AG09319 (cell line): ENCODE data around the gene PDK2.
A peak's percentile ranks its signal among the peaks of the same experiment; 100 is the strongest.
"Not testable (repeated sequence)": the region's sequence is repeated elsewhere in the genome, so short reads cannot be mapped to it uniquely, and the experiment has no call there.

Experiments
- DNase-seq: peaks from one replicate; pipeline ENCODE4 v3.0.0-alpha.2; 2010; ENCODE audit warnings: low read depth; ENCODE audit errors: extremely low read depth
- TF ChIP-seq, protein P1 (sequence below): IDR thresholded peaks from 2 replicates; pipeline ENCODE4 v1.5.1; 2011; ENCODE audit warnings: low read depth, mild to moderate bottlenecking, inconsistent platforms, low read length, moderate library complexity

Gene PDK2

DNA sequence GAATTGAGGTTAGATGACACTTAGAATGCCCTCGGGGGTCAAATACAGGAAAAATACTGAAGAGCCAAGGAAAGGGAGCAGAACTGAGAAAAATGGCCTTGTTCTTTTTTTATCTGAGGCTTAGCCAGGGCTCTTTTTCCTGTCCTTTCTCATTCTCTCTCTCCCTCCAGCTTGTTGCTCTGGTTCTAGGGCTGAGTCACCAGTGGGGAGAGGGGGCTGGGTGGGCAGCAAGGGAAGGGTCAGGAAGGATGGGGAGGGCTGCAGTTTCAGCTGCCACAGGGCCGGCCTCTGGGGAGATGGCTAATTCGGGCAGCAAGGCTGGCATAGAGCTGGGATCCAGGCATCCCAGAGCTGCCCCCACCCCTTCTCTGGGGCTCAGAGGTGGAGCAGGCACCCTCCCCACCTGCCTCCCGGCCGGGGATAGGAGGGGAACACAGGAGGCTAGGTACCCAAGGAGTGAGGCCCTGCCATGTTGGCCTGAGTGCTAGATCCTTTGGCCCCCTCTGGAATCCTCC is 35.3 kb upstream of the PDK2 start:
- DNase-seq, result no peak
- TF ChIP-seq, protein P1, sequence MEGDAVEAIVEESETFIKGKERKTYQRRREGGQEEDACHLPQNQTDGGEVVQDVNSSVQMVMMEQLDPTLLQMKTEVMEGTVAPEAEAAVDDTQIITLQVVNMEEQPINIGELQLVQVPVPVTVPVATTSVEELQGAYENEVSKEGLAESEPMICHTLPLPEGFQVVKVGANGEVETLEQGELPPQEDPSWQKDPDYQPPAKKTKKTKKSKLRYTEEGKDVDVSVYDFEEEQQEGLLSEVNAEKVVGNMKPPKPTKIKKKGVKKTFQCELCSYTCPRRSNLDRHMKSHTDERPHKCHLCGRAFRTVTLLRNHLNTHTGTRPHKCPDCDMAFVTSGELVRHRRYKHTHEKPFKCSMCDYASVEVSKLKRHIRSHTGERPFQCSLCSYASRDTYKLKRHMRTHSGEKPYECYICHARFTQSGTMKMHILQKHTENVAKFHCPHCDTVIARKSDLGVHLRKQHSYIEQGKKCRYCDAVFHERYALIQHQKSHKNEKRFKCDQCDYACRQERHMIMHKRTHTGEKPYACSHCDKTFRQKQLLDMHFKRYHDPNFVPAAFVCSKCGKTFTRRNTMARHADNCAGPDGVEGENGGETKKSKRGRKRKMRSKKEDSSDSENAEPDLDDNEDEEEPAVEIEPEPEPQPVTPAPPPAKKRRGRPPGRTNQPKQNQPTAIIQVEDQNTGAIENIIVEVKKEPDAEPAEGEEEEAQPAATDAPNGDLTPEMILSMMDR, result no peak

DNA sequence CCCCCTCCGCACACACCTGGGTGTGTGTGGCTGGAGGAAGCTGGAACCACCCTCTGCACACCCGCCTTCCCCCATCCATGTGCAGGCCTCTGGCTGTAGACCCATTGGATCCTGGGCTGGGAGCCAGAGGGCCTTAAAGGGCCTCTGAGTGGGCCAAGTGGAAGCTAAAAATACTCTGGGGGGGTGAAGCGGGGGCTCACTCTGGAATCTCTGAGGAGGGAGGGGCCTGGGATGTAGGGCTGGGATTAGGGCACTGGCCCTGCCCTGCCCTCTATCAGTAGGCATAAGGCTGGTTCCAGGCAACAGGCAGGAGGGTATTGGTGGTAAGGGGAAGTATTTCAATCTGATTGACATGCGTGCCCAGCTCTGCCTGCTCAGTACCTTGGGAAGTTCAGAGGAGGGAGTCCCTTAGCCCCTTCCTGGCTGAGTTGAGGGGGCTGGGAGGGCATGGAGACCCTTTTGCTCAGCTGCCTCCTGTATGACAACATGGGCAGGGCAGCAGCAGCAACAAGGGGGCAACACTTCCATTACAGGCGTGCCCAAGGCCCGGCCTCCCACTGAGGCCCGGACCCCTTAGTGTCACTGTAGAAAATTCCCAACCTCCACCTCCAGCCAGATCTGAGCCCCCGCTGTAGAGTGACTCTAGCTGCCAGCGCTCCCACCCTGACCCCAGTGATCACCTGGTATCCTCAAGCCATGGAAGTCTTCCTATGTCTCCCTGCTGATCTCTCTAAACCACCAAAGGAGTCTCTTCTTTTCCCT is 34.0 kb upstream of the PDK2 start:
- TF ChIP-seq, protein P1, result no peak

DNA sequence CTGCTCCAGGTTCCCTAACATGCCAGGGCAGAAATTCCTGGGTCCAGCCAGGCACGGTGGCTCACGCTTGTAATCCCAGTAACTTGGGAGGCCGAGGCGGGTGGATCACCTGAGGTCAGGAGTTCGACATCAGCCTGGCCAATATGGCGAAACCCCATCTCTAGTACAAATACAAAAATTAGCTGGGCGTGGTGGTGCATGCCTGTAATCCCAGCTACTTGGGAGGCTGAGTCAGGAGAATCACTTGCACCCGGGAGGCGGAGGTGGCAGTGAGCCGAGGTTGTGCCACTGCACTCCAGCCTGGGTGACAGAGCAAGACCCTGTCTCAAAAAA is 33.5 kb upstream of the PDK2 start:
- not testable (repeated sequence) for DNase-seq

More for the DNA sequence above, 34.0 kb upstream of the PDK2 start:
- no peak for DNase-seq

DNA sequence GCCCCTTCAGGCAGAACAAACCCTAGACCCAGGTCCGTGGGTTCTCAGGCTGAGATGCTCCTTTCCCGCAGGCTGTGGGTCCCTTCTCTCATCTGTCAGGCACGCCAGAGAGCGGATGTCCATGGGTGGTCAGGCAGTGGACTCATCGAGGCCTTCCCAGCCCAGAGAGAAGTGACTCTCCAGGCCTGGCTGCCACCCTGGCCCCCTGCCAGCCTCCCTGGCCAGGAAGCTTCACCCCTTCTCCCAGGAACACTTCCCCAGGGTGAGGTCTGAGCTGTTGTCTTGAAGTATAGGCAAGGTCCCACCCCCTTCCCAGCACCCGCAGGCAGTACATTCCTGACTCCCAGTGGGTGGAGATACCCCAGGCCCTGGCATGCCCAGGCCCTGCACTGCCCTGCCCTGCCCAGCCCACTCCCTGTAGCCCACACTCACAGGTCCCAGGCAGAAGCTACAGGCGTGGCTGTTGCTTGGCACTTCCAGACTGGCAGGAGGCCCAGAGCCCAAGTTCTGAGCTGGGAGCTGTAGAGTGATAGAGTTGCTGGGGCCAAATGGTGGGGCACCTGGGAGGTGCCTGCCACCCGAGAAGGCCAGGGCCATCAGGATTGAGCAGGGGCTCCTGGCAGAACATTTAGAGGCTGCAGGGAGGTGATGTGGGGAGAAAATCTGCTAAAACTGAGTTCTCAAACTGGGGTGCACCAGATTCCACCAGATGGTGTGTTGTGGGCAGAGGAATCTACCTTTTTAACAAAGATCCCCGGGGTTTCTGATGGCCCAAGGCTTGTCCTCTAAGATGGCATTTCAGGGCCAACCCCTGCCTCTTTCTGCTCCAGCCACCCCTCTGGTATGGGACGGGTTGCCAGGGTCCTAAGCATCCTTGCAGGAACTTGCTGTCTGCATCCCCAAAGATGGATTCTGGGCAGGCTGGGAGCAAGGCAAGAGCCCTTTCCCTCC is 32.6 kb upstream of the PDK2 start:
- TF ChIP-seq, protein P1, result no peak
- DNase-seq, result no peak

DNA sequence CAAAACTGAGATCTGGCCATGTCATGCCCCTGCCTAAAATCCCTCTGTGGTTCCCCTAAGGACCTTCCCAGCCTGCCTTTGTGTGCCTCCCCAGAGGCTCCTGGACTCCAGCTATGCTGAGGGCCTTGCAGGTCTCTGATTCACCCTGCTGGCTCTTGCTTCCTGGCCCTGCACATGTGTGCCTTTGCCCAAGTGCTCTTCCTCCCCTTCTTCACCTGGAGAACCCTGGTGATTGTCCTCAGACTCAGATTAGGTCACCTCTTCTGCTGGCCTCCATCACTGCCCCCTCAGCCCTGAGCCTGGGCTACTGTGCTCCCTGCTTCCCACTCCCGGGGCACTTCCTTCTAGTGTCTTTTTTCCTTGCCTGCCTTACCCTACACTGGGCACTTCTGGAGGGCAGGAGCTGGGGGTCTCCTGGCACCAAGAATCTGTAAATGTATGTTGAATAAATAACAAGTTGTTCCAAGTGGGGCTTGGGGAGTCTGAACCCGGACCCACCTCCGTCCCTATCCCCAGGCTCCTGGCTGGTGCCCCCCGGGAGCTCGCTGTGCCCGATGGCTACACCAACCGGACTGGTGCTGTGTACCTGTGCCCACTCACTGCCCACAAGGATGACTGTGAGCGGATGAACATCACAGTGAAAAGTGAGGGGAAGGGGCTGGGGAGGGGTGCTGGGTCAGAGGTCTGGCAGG is 31.4 kb upstream of the PDK2 start:
- DNase-seq, result no peak
- TF ChIP-seq, protein P1, result no peak

DNA sequence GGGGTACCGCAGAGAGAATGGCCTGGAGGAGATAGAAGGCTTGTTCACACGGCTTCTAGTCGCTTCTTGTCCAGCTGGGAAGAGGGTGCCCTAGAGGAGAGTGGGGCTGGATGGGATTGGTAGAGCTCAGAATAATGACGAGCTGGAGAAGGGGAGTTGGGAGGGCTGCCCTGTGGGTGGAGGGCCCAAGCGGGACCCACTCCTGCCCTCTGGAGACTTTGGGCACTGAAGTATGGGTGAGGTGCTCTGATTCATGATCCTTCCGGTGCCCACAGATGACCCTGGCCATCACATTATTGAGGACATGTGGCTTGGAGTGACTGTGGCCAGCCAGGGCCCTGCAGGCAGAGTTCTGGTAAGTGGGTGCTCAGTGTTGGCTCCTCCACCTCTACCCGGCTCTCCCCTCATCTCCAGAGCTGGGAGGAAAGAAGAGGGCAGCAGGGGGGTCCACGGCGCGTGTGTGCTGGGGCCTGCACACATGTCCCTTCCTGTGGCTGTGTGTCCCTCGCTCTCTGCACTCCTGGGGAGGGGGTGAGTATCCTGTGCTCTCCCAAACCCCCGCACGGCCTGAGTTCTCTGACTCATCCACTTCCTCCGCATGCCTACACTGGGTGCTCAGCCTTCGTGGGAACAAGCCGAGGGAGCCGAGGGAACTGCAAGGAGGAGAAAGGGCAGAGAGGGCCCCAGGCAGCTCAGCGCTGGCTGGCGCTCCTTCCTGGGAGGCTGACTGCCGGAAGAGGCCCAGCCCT is 30.7 kb upstream of the PDK2 start:
- TF ChIP-seq, protein P1, result no peak
- DNase-seq, result peak; percentile 73

DNA sequence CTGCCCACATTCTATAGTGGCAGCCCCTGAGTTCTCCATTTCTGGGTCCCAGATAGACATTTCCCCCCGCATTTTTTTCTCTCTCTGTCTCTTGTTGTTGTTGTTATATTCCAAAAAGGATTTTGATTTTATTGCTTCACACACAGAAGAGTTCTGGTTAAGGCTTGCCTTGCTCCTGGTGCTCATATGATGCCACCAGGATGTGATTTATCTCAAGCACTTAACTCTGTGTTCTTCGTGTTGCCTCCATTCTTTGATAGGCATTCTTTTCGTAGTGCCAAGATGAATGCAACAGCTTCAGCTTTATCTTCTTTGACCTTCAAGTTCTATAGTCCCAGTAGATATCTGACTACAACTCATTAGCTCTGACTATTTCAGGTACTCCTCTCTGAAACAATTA is 30.1 kb upstream of the PDK2 start:
- TF ChIP-seq, protein P1, result no peak
- no peak for DNase-seq
